Mononuclear cell (primary cell): ENCODE results near the gene FBF1. TPM values are rescaled to one million over a fixed set of nuclear protein-coding genes. Genes with fewer than 3 reads are reported as not detected.
"Not testable (repeated sequence)": the region's sequence is repeated elsewhere in the genome, so short reads cannot be mapped to it uniquely, and the experiment has no call there.

ENCODE experiments used
- H3K27me3 ChIP-seq: 2 replicates; pipeline ENCODE4 v1.6.0; 2011; ENCODE audit warnings: low read length, control low read depth; ENCODE audit not compliant: insufficient read depth
- H3K4me1 ChIP-seq: 2 replicates; pipeline ENCODE4 v1.5.1; 2011; ENCODE audit warnings: mild to moderate bottlenecking, low read length, control low read depth; ENCODE audit not compliant: insufficient read depth
- H3K4me3 ChIP-seq: 2 replicates; pipeline ENCODE4 v1.5.1; 2011; ENCODE audit warnings: mild to moderate bottlenecking, low read length, moderate library complexity
- H3K9me3 ChIP-seq: 2 replicates; pipeline ENCODE4 v1.5.1; 2011; ENCODE audit warnings: low read depth, mild to moderate bottlenecking, control low read depth, low read length
- total RNA-seq: library from RNA; depleted of rRNA; stranded (reverse); fragments of >200 nt; gene quantifications from one replicate; pipeline ENCODE4 v1.2.3, GENCODE V29; 2012

Gene FBF1
- total RNA-seq, 1 donor = 11.2 TPM

GRCh38 chr17:75880266-75880665 lies 60.6 kb downstream of the FBF1 start:
- H3K4me1 ChIP-seq = peaks cover 43% of the 10 kb centered on the region
- H3K27me3 ChIP-seq = peaks cover 11% of the 10 kb centered on the region
- no peaks in the 10 kb centered on the region for H3K9me3 ChIP-seq
- no peak overlapping the region for H3K4me3 ChIP-seq

DNA sequence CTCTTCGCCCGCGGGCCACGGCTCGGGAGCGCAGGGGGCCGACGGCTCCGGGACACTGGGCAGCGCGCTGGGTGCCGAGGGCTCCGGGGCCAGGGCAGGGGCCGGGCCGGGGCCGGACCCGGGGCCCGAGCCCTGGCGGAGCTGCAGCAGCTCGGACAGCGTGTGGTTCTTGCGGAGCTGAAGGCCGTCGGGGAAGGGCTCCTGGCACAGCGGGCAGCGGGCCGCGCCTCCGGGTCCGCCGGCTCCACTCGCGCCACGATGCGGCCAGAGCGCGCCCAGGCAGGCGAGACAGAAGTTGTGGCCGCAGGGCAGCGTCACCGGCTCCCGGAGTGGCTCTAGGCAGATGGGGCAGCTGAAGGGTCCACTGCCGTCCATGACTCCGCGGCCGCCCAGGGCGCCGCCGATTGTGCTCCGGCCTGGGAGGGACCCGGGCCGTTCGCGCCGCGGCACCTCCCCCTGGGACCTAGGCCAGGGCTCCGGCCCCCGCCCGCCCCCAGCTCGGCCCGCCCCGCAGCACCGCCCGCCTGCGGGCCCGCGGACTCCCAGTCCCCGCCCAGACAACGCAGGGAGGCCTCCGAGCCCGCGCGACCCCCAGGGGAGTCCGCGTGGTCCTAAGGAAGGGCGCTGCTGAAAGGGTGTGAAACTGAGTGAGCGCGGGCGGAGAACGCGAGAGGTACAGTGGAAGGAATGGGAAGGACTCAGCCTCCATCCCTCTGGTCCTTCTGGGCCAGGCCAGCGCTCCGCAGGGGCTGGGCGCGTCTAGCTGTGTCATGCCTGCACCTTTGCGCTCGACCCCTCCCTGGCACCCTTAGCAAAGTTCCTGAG lies 62.5 kb downstream of the FBF1 start, which contains the start of gene TRIM47:
Gene TRIM47 (minus strand): TSS at position 408 of the 825 bp plus-strand sequence. CDS start 33 bp downstream, at position 375.
- Histone ChIP-seq H3K4me3 (peak within 1 kb of the TSS; percentile 23), H3K9me3 (no peaks in the 10 kb centered on the region), H3K27me3 (peaks cover 11% of the 10 kb centered on the region), H3K4me1 (peaks cover 39% of the 10 kb centered on the region)

GRCh38 chr17:75877752-75878173 lies 63.1 kb downstream of the FBF1 start:
- Histone ChIP-seq H3K4me1 (peaks cover 43% of the 10 kb centered on the region), H3K27me3 (peaks cover 11% of the 10 kb centered on the region), H3K9me3 (no peaks in the 10 kb centered on the region), H3K4me3 (peak overlapping the region; percentile 23)

DNA sequence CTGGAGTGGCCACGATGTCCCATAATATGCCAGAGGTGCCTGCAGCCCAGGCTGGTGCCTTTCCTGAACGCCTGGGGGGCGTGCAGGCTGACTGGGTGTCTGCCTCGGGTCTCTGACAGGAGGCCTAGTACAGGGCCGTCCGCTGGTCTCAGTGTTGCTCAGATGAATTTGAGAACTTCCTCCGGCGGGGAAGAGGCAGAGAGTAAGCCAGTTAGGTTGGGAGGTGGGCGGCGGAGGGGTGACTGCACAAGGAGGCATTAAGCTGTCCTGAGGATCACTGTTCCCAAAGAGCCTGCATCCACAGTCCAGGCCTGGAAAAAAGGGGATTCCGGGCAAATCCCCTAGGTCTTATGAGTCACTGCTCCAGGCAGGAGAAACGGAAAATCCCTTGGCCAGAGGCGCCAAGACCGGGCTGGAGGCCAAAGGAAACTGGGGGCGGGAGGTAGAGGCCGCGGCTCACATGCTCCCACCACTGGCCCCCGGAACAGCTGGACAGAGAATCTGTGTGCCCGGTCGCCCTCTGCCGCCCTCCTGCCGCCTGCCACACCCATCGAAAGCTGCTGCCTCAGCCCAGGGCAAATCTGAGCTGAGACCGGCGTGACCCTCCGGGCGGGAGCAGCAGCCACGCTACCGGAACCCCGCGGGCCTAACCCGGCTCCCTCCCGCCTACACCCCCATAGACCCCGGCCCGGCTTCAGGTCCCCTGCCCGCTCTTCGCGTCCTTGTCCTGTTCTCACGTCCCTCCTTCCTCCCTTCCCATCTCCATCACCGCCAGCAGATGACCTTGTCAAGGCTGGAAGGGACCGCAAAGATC lies 63.7 kb downstream of the FBF1 start:
- no peaks in the 10 kb centered on the region for H3K9me3 ChIP-seq
- H3K4me1 ChIP-seq = peaks cover 49% of the 10 kb centered on the region
- peaks cover 11% of the 10 kb centered on the region for H3K27me3 ChIP-seq
- H3K4me3 ChIP-seq = peak overlapping the region; percentile 23

GRCh38 chr17:75876190-75876937 lies 64.5 kb downstream of the FBF1 start:
- peaks cover 11% of the 10 kb centered on the region for H3K27me3 ChIP-seq
- no peaks in the 10 kb centered on the region for H3K9me3 ChIP-seq
- peaks cover 49% of the 10 kb centered on the region for H3K4me1 ChIP-seq
- H3K4me3 ChIP-seq = peak overlapping the region; percentile 8

DNA sequence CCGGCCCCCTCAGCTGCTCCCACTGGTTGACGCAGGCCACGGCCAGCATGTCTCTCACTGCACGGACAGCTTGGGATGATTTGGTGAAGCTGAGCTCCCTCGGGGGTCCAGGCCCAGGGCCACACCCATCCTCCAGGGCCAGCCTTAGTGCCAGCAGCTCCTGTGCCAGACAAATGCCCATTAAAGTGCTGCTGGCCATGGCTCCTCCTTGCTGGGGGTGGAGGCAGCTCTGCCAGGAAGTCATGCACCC lies 65.0 kb downstream of the FBF1 start:
- peaks cover 49% of the 10 kb centered on the region for H3K4me1 ChIP-seq
- H3K9me3 ChIP-seq = no peaks in the 10 kb centered on the region
- H3K4me3 ChIP-seq = no peak overlapping the region
- peaks cover 11% of the 10 kb centered on the region for H3K27me3 ChIP-seq

GRCh38 chr17:75875182-75875939 lies 65.5 kb downstream of the FBF1 start:
- Histone ChIP-seq H3K4me3 (no peak overlapping the region), H3K27me3 (peaks cover 11% of the 10 kb centered on the region), H3K9me3 (no peaks in the 10 kb centered on the region), H3K4me1 (peaks cover 49% of the 10 kb centered on the region)

DNA sequence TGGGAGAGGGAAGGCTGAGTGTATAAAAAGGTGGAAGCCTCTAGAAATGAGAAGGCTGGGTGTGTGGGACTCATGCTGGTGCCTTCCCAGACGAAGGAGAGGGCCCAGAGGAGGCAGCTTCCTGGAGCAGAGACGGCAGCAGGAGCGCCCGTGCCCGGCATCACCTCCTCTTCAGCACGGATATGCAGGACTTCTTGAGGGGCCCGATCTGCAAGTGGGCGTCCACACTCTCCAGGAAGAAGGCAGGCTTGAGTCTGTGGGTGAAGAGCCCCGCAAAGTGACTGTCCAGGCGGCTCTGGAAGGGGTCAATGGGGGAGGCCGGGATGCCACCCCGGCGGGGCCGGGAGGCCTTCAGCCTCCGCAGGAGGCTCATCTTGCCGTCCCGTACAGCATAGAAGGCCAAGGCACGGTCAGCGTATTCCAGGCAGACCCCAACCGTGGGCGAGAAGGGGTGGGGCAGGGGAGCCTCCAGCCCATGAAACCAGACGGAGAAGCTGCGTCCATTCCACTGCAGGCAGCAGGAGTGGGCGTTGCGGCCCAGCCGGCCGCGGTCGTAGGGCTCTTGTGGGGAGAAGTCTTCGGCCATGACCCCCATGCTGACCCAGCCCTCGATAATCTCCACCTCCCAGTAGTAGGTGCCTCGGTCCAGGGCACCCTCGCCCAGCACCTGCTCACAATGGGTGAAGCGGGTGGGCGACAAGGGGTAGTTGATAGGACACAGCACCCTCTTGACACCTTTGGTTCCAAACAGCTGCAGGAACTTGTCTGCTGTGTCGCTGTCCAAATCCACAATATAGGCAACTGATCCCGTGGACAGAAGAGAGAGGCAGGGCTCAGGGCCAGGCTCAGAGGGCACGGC lies 66.3 kb downstream of the FBF1 start:
- H3K4me3 ChIP-seq = no peak overlapping the region
- peaks cover 49% of the 10 kb centered on the region for H3K4me1 ChIP-seq
- peaks cover 8% of the 10 kb centered on the region for H3K27me3 ChIP-seq
- H3K9me3 ChIP-seq = no peaks in the 10 kb centered on the region

GRCh38 chr17:75873587-75874322 lies 67.1 kb downstream of the FBF1 start:
- Histone ChIP-seq H3K9me3 (no peaks in the 10 kb centered on the region), H3K27me3 (peaks cover 2% of the 10 kb centered on the region), H3K4me1 (peaks cover 44% of the 10 kb centered on the region), H3K4me3 (no peak overlapping the region)

GRCh38 chr17:75872434-75873351 lies 68.1 kb downstream of the FBF1 start:
- Histone ChIP-seq H3K4me3 (no peak overlapping the region), H3K27me3 (no peaks in the 10 kb centered on the region), H3K4me1 (peaks cover 35% of the 10 kb centered on the region), H3K9me3 (no peaks in the 10 kb centered on the region)

DNA sequence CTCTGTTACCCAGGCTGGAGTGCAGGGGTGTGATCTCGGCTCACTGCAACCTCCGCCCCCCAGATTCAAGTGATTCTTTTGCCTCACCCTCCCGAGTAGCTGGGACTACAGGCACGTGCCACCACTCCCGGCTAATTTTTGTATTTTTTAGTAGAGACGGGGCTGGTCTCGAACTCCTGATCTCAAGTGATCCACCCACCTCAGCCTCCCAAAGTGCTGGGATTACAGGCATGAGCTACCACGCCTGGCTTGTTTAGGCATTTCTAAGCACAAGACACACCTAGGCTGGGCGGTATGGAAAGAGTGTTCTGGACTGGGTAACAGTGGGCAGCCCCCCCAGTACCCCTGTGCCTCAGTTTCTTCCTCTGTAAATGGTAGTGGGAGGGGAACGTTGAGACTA lies 70.6 kb downstream of the FBF1 start:
- H3K4me3 ChIP-seq, H3K27me3 ChIP-seq, H3K9me3 ChIP-seq: not testable (repeated sequence)
- H3K4me1 ChIP-seq = peaks cover 11% of the 10 kb centered on the region

GRCh38 chr17:75869282-75870141 lies 71.3 kb downstream of the FBF1 start:
- Histone ChIP-seq H3K4me3 (no peak overlapping the region), H3K4me1 (peaks cover 18% of the 10 kb centered on the region), H3K27me3 (no peaks in the 10 kb centered on the region), H3K9me3 (no peaks in the 10 kb centered on the region)
